ENCODE results near the gene TSPAN14.

TSPAN14 gene

GRCh38 chr10:80487421-80487785 is 33.3 kb downstream of the TSPAN14 start:
- Histone ChIP-seq H3K4me3 (ENCODE audit: low read length) (no peak overlapping the region), H3K36me3 (ENCODE audit: insufficient read depth, low read depth, low read length) (peaks cover 31% of the 10 kb centered on the region), H3K27ac (ENCODE audit: low read length) (no peak overlapping the region)

GRCh38 chr10:80487791-80488538 is 33.9 kb downstream of the TSPAN14 start:
- H3K9me3 ChIP-seq (ENCODE audit: insufficient read depth, low read depth, low read length): no peaks in the 10 kb centered on the region
- no peaks in the 10 kb centered on the region for H3K27me3 ChIP-seq (ENCODE audit: insufficient read depth, low read length)
- no peak overlapping the region for H3K27ac ChIP-seq (ENCODE audit: low read length)
- peaks cover 34% of the 10 kb centered on the region for H3K36me3 ChIP-seq (ENCODE audit: insufficient read depth, low read depth, low read length)
- no peak overlapping the region for H3K9ac ChIP-seq (ENCODE audit: low read depth, low read length)
- H3K4me3 ChIP-seq (ENCODE audit: low read length): no peak overlapping the region
- peaks cover 8% of the 10 kb centered on the region; the same call in 1 of the 2 replicates for H3K4me1 ChIP-seq (ENCODE audit: insufficient read depth, low read length)

More at GRCh38 chr10:80487421-80487785, 33.3 kb downstream of the TSPAN14 start:
- Histone ChIP-seq H3K9me3 (ENCODE audit: insufficient read depth, low read depth, low read length) (no peaks in the 10 kb centered on the region), H3K9ac (ENCODE audit: low read depth, low read length) (no peak overlapping the region), H3K4me1 (ENCODE audit: insufficient read depth, low read length) (peaks cover 8% of the 10 kb centered on the region; the same call in 1 of the 2 replicates), H3K27me3 (ENCODE audit: insufficient read depth, low read length) (no peaks in the 10 kb centered on the region)

GRCh38 chr10:80488539-80489066 is 34.5 kb downstream of the TSPAN14 start:
- no peak overlapping the region for H3K27ac ChIP-seq (ENCODE audit: low read length)
- H3K9ac ChIP-seq (ENCODE audit: low read depth, low read length): no peak overlapping the region
- no peaks in the 10 kb centered on the region for H3K9me3 ChIP-seq (ENCODE audit: insufficient read depth, low read depth, low read length)
- peaks cover 41% of the 10 kb centered on the region for H3K36me3 ChIP-seq (ENCODE audit: insufficient read depth, low read depth, low read length)
- H3K4me1 ChIP-seq (ENCODE audit: insufficient read depth, low read length): peaks cover 8% of the 10 kb centered on the region; the same call in 1 of the 2 replicates
- no peak overlapping the region for H3K4me3 ChIP-seq (ENCODE audit: low read length)
- H3K27me3 ChIP-seq (ENCODE audit: insufficient read depth, low read length): no peaks in the 10 kb centered on the region

- H3K9ac ChIP-seq (ENCODE audit: low read depth, low read length): no peak overlapping the region
- H3K27ac ChIP-seq (ENCODE audit: low read length): no peak overlapping the region
- H3K4me3 ChIP-seq (ENCODE audit: low read length): no peak overlapping the region
- no peaks in the 10 kb centered on the region for H3K27me3 ChIP-seq (ENCODE audit: insufficient read depth, low read length)
- no peaks in the 10 kb centered on the region for H3K9me3 ChIP-seq (ENCODE audit: insufficient read depth, low read depth, low read length)
- H3K36me3 ChIP-seq (ENCODE audit: insufficient read depth, low read depth, low read length): peaks cover 49% of the 10 kb centered on the region
- H3K4me1 ChIP-seq (ENCODE audit: insufficient read depth, low read length): peaks cover 8% of the 10 kb centered on the region; the same call in 1 of the 2 replicates
Observed at GRCh38 chr10:80489371-80490112, 35.4 kb downstream of the TSPAN14 start.

- peaks cover 59% of the 10 kb centered on the region for H3K36me3 ChIP-seq (ENCODE audit: insufficient read depth, low read depth, low read length)
- no peaks in the 10 kb centered on the region for H3K27me3 ChIP-seq (ENCODE audit: insufficient read depth, low read length)
- H3K4me1 ChIP-seq (ENCODE audit: insufficient read depth, low read length): peaks cover 4% of the 10 kb centered on the region; the same call in 1 of the 2 replicates
- H3K9ac ChIP-seq (ENCODE audit: low read depth, low read length): no peak overlapping the region
- H3K27ac ChIP-seq (ENCODE audit: low read length): no peak overlapping the region
- H3K4me3 ChIP-seq (ENCODE audit: low read length): no peak overlapping the region
- H3K9me3 ChIP-seq (ENCODE audit: insufficient read depth, low read depth, low read length): no peaks in the 10 kb centered on the region
Observed at GRCh38 chr10:80491251-80492102, 37.4 kb downstream of the TSPAN14 start.

- H3K27me3 ChIP-seq (ENCODE audit: insufficient read depth, low read length): no peaks in the 10 kb centered on the region
- H3K36me3 ChIP-seq (ENCODE audit: insufficient read depth, low read depth, low read length): peaks cover 59% of the 10 kb centered on the region
- H3K27ac ChIP-seq (ENCODE audit: low read length): no peak overlapping the region
- H3K4me3 ChIP-seq (ENCODE audit: low read length): no peak overlapping the region
- H3K4me1 ChIP-seq (ENCODE audit: insufficient read depth, low read length): no peaks in the 10 kb centered on the region
- no peak overlapping the region for H3K9ac ChIP-seq (ENCODE audit: low read depth, low read length)
- H3K9me3 ChIP-seq (ENCODE audit: insufficient read depth, low read depth, low read length): no peaks in the 10 kb centered on the region
Observed at GRCh38 chr10:80492848-80493521, 38.9 kb downstream of the TSPAN14 start.

GRCh38 chr10:80493522-80494051 is 39.5 kb downstream of the TSPAN14 start:
- H3K4me3 ChIP-seq (ENCODE audit: low read length): no peak overlapping the region
- no peak overlapping the region for H3K27ac ChIP-seq (ENCODE audit: low read length)

GRCh38 chr10:80496555-80497172 is 42.6 kb downstream of the TSPAN14 start:
- Histone ChIP-seq H3K36me3 (ENCODE audit: insufficient read depth, low read depth, low read length) (peaks cover 35% of the 10 kb centered on the region), H3K4me1 (ENCODE audit: insufficient read depth, low read length) (peaks cover 9% of the 10 kb centered on the region), H3K27me3 (ENCODE audit: insufficient read depth, low read length) (no peaks in the 10 kb centered on the region), H3K27ac (ENCODE audit: low read length) (no peak overlapping the region), H3K9ac (ENCODE audit: low read depth, low read length) (no peak overlapping the region), H3K4me3 (ENCODE audit: low read length) (no peak overlapping the region), H3K9me3 (ENCODE audit: insufficient read depth, low read depth, low read length) (no peaks in the 10 kb centered on the region)

More at GRCh38 chr10:80493522-80494051, 39.5 kb downstream of the TSPAN14 start:
- no peaks in the 10 kb centered on the region for H3K9me3 ChIP-seq (ENCODE audit: insufficient read depth, low read depth, low read length)
- peaks cover 59% of the 10 kb centered on the region for H3K36me3 ChIP-seq (ENCODE audit: insufficient read depth, low read depth, low read length)
- H3K4me1 ChIP-seq (ENCODE audit: insufficient read depth, low read length): peaks cover 4% of the 10 kb centered on the region; the same call in 1 of the 2 replicates
- no peaks in the 10 kb centered on the region for H3K27me3 ChIP-seq (ENCODE audit: insufficient read depth, low read length)
- no peak overlapping the region for H3K9ac ChIP-seq (ENCODE audit: low read depth, low read length)

GRCh38 chr10:80497187-80498077 is 43.3 kb downstream of the TSPAN14 start:
- Histone ChIP-seq H3K9me3 (ENCODE audit: insufficient read depth, low read depth, low read length) (no peaks in the 10 kb centered on the region), H3K27ac (ENCODE audit: low read length) (no peak overlapping the region), H3K36me3 (ENCODE audit: insufficient read depth, low read depth, low read length) (peaks cover 28% of the 10 kb centered on the region), H3K9ac (ENCODE audit: low read depth, low read length) (no peak overlapping the region), H3K4me1 (ENCODE audit: insufficient read depth, low read length) (peaks cover 9% of the 10 kb centered on the region), H3K27me3 (ENCODE audit: insufficient read depth, low read length) (no peaks in the 10 kb centered on the region), H3K4me3 (ENCODE audit: low read length) (no peak overlapping the region)
